RPMI8226 (cell line): Measurements from ENCODE around the gene SAAL1.
"Not testable (repeated sequence)": the region's sequence is repeated elsewhere in the genome, so short reads cannot be mapped to it uniquely, and the experiment has no call there.

Source experiments
- DNase-seq: peaks from one replicate; pipeline ENCODE4 v3.0.0-alpha.2; 2015

SAAL1 gene, protein sequence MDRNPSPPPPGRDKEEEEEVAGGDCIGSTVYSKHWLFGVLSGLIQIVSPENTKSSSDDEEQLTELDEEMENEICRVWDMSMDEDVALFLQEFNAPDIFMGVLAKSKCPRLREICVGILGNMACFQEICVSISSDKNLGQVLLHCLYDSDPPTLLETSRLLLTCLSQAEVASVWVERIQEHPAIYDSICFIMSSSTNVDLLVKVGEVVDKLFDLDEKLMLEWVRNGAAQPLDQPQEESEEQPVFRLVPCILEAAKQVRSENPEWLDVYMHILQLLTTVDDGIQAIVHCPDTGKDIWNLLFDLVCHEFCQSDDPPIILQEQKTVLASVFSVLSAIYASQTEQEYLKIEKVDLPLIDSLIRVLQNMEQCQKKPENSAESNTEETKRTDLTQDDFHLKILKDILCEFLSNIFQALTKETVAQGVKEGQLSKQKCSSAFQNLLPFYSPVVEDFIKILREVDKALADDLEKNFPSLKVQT

DNA sequence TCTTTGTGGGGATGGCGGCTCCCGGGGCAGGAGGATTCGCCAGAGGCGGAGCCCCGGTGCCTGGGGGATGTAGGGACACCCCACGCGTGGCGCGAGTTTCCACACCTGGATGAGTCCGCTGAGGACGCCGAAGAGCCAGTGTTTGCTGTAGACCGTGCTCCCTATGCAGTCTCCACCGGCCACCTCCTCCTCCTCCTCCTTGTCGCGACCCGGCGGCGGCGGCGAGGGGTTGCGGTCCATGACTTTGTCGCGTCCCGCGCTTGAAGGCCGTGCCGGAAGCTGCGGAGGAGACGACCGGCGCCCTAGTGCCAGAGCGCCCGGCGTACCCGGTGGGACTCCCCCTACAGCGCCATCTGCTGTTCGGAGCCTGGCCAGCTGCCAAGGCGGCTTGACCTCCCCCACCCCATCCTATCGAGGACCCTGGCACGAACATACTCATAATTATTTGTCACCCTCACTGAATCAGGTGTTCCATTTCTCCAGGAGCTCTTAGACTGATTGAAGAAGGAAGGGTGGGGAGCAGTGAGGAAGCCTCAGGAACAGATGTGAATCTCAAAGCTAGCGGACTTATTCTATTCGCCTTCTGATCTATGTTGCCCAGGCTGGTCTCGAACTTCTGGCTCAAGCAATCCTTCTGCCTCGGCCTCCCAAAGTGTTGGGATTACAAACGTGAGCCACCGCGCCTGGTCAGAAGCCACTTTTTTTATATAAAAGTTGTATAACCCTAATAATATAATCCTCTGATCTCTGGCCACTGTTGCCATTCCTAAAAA, at the start of gene SAAL1:
SAAL1 (minus strand) TSS at position 281 of the 773 bp plus-strand sequence; CDS start at position 240, 41 bp downstream.
- peak; percentile 87 for DNase-seq

DNA sequence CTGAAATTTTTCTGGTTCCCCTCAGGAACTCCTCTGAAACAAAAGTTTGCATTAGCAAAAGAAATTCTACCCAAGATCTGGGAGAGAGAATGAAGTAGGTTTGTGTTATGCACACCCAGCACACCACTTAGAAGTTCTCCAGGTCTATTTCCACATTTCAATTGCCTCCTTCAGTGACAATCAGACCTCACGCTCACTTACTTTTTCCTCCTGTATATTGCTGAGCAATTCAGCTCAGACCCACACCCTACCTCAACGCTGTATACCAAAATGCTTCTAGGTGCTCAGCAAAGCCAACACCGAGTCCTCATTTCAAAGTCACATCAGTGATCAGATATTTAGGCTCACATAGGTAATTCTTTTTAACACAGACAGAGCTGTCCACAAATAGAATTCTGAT, 45.7 kb upstream of the SAAL1 start:
- DNase-seq: no peak

DNA sequence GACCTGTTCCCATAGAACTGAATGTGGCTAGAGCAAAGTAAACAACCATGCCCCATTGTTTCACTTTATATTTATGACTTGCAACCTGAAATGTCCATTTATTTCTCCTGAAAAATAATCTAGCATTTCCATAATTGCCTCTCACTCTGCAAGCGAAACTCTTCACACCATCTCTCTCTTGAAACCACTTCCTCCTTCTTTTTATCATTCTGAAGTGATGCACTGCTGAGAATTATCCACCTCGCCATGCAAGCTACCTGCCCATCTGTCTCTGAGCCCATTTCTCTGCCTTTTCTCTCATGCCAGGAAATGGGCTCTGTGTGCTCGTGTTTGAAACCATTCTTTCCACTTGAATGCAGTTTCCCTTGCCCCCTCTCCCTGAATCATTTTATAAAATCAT, 40.0 kb upstream of the SAAL1 start:
- no peak for DNase-seq

DNA sequence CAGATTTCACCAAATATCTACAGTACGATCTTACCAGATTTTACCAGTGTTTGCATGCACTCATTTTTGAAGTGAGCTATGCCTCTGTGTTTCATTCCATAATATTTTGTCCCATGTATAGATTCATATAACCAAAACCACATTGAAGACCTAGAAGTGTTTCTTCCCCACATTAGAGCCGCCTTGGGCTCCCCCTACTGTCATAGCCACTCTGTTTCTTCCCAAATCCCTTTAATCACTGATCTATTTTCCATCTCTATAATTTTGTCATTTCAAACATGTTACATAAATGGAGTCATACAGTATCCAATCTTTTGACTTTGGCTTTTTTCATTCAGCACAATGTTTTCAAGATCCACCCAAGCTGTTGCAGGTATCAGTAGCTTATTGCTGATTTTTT, 39.1 kb upstream of the SAAL1 start:
- DNase-seq: no peak

DNA sequence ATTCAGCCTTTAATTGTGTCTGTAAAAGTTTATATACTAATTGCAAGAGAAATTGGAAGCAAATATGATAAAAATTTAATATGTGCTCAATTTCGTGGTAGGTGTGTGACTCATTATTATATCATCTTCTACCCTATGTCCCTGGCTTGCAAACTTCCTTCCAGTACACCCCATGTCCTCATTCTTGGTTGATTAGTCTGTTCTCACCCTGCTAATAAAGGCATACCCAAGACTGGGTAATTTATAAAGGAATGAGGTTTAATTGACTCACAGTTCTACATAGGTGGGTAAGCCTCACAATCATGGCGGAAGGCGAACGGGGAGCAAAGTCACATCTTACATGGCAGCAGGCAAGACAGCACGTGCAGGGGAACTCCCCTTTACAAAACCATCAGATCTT, 38.4 kb upstream of the SAAL1 start:
- DNase-seq: no peak

DNA sequence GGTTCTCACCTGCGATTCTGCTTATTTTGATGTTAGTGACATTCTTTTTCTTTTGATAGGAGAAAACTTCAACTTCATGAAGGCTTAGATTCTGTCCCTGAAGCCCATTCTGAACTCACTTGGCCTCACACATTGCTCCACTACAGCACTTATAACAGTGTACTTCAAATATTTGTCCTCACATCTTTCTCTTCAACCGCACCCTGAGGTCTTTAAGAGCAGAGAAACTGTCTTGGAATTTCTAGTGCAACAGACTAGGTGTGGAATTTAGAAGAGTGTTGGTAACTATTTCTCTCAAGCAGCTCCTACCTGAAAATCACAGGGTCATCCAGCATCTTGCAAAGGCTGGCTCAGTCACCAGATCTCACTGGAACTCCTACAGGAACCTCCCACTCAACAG, 34.3 kb upstream of the SAAL1 start:
- no peak for DNase-seq

DNA sequence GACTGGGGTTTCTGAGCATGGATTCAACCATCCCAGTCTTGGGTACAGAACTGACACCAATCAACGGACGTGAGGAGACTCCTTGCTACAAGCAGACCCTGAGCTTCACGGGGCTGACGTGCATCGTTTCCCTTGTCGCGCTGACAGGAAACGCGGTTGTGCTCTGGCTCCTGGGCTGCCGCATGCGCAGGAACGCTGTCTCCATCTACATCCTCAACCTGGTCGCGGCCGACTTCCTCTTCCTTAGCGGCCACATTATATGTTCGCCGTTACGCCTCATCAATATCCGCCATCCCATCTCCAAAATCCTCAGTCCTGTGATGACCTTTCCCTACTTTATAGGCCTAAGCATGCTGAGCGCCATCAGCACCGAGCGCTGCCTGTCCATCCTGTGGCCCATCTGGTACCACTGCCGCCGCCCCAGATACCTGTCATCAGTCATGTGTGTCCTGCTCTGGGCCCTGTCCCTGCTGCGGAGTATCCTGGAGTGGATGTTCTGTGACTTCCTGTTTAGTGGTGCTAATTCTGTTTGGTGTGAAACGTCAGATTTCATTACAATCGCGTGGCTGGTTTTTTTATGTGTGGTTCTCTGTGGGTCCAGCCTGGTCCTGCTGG, 31.4 kb upstream of the SAAL1 start:
- no peak for DNase-seq

DNA sequence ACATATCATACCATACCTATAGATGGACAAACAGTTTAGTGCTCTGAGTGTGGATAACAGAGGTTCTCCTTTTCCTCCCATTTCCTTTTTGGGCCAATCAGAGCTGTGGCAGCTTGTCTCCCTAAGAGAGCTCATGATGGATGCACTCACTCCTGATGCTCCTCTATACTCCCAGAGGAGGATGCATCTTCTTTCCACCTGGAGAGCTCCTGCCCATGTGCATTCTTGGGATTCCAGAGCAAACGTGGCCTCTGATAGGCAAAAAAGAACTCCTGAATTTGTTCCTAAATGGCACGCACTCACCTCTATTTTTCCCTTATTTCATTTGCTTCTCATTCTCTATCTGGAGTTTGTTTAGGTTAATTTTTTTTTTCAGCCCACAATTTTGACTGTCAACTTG, 29.4 kb upstream of the SAAL1 start:
- DNase-seq: no peak

DNA sequence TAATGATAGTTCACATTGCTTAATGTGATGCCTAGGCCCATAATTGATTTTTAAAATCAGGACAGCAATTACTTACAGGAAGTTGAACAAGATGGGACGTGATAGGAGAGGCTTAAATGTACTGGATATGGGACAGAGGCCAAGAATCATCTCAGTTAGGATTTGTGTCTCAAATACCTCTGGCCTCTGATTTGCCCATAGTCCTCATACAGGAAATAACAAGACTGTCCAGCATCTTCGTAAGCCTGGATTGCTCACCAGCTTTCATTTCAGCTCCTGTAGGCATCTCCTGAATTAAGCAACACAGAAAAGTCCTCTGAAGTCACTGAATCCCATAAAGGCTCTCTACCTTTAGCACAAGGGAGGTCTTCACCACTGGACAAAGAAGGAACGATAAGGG, 26.5 kb upstream of the SAAL1 start, which contains the start of gene MRGPRX3:
MRGPRX3 (plus strand) TSS at position 231 of the 400 bp plus-strand sequence. CDS start 4,632 bp downstream, outside the sequence.
- no peak for DNase-seq

DNA sequence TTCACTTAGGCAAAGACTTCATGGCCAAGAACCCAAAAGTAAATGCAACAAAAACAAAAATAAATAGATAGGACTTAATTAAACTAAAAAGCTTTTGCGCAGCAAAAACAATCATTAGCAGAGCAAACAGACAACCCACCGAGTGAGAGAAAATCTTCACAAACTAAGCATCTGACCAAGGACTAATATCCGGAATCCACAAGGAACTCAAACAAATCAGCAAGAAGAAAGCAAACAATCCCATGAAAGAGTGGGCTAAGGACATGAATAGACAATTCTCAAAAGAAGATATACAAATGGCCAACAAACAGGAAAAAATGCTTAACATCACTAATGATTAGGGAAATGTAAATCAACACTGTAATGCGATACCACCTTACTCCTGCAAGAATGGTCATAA, 25.2 kb upstream of the SAAL1 start:
- DNase-seq: not testable (repeated sequence)

DNA sequence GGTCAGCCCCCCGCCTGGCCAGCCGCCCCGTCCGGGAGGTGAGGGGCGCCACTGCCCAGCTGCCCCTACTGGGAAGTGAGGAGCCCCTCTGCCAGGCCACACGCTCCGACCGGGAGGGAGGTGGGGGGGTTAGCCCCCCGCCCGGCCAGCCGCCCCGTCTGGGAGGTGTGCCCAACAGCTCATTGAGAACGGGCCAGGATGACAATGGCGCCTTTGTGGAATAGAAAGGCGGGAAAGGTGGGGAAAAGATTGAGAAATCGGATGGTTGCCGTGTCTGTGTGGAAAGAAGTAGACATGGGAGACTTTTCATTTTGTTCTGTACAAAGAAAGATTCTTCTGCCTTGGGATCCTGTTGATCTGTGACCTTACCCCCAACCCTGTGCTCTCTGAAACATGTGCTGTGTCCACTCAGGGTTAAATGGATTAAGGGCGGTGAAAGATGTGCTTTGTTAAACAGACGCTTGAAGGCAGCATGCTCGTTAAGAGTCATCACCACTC, 15.5 kb upstream of the SAAL1 start:
- DNase-seq: not testable (repeated sequence)

DNA sequence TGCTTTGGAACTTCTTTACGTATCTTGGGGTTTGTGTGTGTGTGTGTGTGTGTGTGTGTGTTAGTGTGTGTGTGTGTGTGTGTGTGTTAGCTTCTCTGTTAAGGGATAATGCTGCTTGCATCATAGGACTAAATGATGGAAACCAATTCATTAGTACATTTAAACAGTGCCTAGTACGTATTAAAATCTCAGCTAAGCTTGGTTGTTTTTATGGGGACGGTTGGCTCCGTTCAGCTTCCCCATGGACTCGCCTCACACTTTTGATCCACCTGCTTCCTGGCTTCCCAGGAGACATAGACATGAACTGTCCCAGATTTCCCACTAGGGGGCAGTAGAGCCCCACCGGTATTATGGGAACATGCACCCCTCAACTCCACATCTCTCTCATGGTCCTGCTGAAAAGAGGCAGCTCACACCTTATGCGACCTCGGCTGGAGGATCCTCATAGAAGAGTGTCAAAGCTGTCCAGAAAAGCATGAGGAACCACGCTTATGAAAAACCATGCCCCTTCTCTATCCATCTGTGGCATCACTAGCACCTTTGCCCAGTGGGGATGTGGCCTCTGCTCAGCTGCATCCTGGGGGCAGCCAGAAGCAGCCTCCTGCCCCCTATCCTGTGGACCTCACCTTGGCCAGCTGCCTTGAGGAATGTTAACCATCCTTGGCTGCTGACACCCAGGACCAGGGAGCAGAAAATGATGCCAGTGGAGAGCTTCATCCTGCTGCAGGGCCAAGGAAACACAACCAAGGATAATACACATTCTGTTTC, 9.7 kb upstream of the SAAL1 start:
- DNase-seq: peak; percentile 59

DNA sequence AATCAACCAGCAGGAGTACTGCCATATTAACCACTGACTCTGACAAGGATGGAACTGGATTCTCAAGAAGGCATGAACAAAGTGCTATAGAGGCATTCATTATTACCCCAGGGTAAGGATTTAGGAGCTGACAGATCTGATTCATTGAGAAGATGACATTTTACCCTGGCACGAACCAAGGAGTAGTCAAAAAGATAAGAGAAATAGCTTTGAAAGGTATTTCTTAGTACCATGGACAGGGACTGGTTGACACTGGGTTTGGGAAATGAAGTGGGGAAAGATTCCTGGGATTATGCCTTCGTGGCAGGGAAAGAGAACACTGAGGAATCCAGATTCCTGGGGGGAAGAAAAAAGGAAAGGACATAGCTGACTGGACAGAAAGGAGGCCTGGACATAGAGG, 5.1 kb upstream of the SAAL1 start:
- no peak for DNase-seq

DNA sequence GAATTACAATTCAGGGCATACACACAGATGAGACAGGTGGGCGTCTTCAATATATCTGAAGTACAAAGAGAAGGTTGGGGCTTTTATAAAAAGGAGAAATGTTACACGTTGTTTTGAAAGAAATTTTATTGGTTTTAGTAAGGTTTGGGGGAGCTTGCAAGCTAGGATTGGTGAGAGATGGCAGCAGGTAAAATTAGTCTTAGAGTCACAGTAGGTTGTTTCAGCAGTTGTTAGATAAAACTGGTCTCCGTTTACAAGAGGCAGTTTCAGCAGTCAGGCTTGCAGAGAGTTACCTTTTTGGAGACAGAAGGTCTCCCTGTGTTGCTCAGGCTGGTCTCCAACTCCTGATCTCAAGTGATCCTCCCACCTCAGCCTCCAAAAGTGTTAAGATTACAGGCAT, 2.4 kb upstream of the SAAL1 start:
- no peak for DNase-seq

DNA sequence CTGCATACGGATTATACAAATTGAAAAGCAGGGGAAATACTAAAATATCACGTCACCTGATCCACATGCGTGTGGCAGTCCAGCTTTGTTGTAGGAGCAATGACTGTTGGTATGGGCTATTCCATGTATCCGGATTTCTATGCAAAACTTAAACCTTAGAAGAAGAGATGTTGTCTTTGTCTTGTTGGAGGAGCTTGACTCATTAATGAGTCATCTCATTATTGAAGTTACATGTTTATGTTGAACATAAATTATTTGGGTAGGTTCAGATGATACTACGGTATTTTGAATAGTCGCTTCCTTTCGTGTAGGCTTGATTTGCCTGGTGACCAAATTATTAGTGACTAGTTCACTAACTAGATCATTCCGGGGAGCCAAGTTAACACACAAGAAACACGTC, 806 bp upstream of the SAAL1 start:
- no peak for DNase-seq

DNA sequence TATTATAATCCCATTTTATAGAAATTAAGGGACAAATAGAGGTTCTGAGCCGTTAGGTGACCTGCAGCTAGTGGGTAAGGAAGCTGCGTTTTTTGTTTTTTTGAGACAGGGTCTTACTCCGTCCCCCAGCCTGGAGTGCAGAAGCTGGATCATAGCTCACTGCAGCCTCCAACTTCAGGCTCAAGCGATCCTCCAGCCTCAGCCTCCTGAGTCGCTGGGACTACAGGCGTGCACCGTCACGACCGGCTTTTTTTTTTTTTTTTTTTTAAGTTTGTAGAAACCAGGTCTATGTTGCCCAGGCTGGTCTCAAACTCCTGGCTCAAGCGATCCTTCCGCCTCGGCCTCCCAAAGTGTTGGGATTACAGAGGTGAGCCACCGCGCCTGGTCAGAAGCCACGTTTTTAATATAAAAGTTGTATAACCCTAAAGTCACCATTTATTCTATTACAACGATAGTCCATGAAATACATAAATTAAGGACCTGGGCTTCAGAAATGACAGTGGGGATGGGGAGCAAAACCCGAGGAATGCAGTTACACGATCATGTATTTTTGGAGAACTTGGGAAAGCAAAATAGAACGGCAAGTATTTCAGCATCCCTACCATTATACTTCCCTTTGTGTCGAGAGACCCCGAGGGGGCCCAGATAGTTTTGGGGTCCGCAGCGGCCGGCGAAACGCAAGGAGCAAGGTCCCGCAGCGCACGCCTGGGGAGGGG, 638 bp downstream of the SAAL1 start:
- no peak for DNase-seq

DNA sequence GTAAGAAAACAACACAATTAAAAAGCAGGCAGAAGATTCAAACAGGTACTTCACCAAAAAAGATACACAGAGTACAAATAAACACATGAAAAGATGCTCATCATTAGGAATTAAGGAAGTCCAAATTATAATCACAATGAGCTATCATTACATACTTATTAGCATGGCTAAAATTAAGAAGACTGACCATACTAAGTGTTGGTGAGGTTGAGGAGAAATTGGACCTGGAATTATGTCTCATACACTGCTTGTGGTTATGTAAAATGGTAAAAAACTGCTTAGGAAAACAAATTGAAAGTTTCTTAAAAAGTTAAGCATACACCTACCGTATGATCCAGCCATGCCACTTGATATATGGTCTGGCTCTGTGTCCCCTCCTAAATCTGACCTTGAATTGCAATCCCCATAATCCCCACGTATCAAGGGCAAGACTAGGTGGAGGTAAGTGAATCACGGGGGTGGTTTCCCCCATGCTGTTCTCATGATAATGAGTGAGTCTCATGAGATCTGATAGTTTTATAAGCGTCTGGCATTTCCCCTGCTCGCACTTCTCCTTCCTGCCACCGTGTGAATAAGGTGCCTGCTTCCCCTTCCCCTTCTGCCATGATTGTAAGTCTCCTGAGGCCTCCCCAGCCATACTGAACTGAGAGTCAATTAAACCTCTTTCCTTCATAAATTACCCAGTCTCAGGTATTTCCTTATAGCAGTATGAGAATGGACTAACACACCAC, 4.8 kb downstream of the SAAL1 start:
- no peak for DNase-seq

DNA sequence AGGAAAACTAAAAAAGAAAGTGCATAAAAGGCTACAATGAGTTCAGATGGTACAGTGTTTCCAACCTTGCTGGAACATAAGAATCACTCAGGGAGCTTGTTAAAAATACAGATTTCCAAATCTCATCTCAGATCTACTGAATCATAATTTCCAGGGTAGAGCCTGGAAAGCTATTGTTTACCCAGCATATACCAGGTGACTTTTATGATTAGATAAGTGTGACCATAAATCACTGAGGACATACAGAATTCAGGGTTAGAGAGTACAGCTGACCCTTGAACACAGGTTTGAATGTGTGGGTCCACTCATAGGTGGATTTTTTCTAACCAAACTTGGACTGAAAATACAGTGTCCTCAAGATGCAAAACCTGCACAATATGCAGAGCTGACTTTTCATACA, 11.9 kb downstream of the SAAL1 start:
- DNase-seq: no peak

DNA sequence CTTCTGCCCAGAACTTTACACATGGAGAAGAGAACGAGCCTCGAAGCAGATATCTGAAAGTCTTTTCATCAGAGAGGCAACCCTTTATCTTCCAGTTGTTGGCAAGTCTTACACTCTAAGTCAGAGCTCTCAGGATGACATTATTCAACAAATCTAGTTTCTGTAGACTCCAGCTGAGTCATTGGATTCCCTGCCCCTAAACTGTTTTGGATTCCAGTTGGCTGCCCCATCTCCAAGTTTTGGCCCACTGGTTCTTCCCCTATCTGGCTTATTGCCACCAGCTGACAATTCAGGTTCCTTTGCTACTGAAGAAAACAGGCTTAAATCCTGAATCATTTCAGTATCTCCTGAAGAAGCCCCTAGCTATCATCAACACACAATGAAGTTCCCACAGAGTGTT, 14.2 kb downstream of the SAAL1 start:
- DNase-seq: no peak

DNA sequence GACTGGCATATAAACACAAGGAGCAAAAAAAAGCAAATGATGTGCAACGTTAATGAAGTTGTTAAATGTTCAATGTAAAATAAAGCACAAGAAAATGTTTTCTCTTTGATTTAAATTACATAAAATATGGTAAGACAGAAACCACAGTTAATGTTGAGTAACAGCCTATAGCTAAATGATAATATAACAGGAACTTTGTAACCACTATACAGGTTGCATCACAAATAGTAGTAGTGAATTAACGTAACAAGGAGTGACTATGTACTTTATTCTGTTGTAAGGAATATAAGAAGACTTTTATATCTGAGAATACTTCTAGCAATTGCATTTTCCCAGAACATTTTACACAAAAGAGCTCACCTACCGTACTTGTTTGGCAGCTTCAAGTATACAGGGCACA, 16.9 kb downstream of the SAAL1 start:
- no peak for DNase-seq

DNA sequence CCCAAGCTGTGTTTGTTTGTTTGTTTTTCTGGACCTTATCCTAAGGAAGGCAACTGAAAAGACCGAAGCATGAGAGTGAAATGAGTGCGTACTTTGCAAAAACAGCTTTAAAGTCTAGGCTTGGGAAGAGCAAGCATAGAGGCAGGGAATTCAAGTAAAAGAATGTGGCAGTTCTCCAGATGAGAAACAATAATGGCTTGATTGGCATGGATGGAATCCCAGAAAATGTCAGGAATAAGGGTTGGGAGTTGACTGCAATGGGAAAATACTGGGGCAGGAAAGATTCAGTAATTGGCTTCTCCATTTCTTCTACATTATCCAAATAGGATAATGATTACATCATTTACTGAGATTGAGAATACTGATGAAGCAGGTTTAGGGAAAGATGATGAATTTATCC, 17.5 kb downstream of the SAAL1 start:
- no peak for DNase-seq
